Stimulated activated CD8-positive, alpha-beta memory T cell treated with anti-CD3 and anti-CD28 coated beads, Interleukin-12 subunit alpha, Interleukin-12 subunit beta, amount 100 ng/mL, for 24 hours (primary cell): ENCODE data around the gene GOLGB1.
"Not testable (repeated sequence)": the region's sequence is repeated elsewhere in the genome, so short reads cannot be mapped to it uniquely, and the experiment has no call there.

Experiments used
- DNase-seq: peaks from one replicate; pipeline ENCODE4 v3.0.0-alpha.2; 2020; ENCODE audit errors: extremely low read depth

The GOLGB1 gene

DNA sequence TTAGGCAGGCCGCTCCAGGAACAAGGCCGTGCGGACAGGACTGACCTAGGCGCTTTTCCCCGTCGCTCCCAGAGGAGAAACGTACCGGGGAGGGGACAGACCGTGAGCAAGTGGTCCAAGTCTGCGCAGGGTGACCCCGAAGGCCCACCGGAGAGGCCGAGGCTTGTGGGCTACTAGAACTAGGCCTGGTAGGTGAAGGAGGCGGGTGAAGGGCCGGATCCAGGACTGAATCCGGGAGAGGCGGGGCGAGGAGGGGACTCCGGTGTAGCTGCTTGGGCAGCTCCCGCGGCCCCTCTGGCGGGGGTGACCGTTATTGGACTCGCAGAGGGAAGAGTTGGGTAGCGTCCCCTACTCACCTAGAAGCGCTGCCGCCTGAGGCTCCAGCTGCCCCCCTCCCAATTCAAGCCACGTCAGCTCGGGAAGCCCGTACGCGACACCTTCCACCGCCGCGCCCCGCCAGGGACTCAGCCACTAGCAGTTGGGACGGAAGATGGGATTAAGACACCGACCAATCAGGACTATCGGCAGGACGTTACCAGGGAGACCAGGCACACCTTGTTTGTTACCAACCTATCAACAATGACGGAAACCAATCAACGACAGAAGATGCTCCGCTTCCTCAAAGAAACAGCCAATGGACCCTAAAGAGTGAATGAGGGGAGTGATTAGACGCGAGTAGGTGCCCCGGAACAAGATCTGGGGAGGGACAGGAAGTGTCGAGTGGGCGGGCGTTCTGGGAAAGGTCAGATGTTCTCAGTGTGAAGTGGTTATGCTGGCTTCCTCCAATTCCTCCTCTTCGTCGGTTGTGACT is at the start of gene GOLGB1:
Gene GOLGB1 (minus strand): TSS at position 466 of the 811 bp plus-strand sequence. CDS start 18,770 bp downstream, outside the sequence.
- peak; percentile 77 for DNase-seq

GRCh38 chr3:121796970-121797369 is 47.4 kb upstream of the GOLGB1 start:
- no peak for DNase-seq

DNA sequence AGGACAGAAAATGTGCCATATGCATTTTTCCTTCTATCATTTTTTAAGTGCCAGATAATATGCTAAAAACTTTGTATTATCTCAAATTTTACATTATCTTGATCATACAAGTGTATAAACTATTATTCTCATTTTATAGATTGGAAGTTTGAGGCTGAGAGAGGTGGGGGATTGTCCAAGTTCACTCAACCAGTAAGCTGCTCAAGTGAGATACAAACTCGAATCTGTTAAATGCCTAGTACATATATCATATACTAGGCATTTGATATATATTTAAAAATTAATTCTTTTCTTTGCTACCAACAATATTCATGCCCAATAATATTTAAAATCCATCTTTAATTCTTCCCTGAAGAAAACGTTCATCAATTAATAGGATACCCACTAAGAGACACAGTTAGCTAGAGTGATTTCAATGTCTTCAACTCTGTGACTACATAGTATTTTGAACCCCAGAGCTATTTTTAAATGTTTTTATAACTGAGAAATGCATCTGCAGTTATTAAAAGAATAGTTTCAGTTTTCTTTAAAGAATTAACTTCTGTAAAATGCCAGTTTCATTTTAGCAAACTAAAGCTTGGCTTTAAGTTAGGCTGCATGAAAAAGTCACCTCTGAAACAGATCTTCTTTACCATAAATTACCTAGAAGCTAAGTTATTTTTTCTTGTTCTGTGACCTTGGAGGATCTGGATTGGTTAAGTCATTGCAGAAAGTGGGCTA is 44.9 kb upstream of the GOLGB1 start:
- no peak for DNase-seq

DNA sequence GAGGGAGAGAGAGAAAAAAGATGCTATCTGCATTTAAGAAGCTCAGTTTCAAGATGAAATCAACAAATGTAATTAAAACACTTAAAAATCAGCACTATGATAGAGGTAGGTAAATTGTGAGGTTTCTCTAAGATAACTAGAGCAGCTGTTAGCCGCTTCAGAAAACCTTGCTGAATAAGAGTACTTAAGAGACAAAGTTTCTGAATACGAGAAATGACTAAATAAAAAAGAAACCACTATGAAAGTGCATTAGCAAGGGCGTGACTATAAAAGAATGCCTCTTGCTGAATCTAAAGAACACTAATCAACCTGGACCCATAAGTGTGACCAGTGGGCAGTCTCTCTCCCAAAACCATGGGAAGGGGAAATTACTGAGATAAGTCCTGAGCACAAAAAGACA is 43.5 kb upstream of the GOLGB1 start:
- no peak for DNase-seq

DNA sequence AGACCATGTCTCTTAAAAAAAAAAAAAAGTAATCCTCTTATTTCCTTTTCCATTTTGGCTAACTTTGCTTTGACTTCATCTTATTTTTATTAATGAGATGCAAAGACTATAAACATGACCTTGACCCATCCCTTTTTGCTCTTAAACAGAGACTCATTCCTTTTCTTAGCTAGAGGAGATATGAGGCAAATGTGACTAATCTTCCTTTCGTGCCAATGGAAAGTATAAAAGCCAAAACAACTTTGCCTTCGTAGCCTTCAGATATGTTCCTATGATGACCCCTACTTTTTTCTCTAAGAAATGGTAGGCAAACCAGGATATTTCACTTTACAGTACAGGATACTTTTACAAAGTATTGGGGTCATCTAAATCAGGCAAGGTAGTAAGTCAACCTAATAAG is 36.9 kb upstream of the GOLGB1 start:
- DNase-seq: no peak

GRCh38 chr3:121782784-121783183 is 33.2 kb upstream of the GOLGB1 start:
- not testable (repeated sequence) for DNase-seq

GRCh38 chr3:121781611-121782010 is 32.1 kb upstream of the GOLGB1 start:
- no peak for DNase-seq

GRCh38 chr3:121775095-121775494 is 25.6 kb upstream of the GOLGB1 start:
- DNase-seq: not testable (repeated sequence)

GRCh38 chr3:121769246-121769645 is 19.7 kb upstream of the GOLGB1 start:
- DNase-seq: no peak

DNA sequence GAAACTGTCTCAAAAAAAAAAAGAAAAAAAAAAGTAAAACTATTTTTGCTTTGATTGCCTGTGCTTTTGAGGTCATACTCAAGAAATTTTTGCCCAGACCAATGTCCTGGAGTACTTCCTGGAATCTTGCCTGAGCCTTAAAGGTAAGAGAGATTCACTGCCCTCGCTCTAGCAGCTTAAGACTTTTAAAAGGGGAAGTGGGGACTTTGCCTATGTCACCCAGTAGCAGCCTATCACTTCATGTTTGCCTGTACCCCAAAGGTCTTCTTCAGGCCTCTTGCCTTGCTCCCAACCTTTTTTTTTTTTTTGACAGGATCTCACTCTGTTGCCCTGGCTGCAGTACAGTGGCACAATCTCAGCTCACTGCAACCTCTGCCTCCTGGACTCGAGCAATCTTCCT is 18.9 kb upstream of the GOLGB1 start:
- no peak for DNase-seq

DNA sequence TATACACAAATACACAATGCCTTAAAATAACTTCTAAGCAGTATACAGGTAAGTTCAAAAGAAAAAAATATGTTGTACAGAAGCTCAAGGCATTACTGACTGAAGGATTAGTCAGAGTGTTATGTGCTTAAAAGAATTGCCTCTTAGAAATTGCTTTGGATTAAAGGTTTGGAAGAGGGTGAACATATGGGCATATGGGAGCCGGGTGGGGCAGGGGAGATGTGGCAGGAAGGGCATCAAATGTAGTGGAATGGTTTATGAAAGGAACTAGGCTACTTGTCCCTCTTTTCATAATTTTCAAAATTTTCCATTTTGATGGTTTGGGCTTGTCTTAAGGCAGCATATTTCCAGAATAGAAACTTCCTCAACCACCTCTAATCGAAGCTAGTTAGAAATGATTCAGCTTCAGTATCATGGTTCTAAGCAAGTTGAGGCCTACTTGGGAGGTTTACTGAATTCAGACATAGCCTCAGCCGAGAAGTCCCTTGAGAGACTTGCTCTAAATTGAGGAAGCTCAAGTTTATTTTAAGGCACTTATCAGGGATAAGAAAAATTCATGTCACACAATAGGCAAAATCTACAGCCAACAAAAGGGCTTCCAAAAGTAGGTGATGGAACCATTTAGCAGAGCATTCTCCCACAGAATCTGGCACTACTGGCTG is 10.1 kb upstream of the GOLGB1 start:
- DNase-seq: no peak

GRCh38 chr3:121758727-121759450 is 9.3 kb upstream of the GOLGB1 start:
- no peak for DNase-seq

GRCh38 chr3:121757812-121758545 is 8.4 kb upstream of the GOLGB1 start:
- no peak for DNase-seq

DNA sequence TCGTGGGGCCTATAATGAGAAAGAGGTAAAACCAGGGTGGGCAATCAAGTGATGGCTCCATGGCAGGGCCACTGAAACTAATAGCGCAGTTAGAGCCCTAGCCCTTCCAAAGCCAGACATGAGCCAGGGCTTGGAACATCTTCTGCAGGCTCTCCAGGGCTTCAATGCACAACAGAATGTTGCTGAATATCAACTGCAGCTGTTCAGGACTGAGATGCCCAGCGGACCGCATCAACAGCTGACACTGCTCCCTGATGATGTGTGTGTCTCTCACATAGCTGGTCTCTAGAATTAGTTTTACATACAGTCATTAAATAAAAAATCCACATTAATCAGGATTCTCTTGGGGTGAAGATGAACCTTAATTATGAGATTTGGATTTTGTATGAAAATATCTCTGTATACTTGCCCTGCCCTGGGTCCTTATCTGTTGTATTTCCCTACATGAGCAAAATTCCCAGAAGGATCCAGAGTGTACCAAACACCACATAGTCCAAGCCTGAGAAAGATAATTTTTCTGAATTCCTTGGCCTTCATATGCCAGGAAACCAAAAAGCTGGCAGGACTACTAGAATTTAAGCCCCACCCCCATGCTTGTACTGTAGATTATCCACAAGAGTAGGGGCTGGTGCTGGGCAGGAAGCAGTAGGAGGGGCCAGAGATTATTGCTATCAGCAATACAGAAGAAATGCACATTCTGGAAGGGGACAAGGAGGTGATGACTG is 7.7 kb upstream of the GOLGB1 start:
- DNase-seq: no peak

DNA sequence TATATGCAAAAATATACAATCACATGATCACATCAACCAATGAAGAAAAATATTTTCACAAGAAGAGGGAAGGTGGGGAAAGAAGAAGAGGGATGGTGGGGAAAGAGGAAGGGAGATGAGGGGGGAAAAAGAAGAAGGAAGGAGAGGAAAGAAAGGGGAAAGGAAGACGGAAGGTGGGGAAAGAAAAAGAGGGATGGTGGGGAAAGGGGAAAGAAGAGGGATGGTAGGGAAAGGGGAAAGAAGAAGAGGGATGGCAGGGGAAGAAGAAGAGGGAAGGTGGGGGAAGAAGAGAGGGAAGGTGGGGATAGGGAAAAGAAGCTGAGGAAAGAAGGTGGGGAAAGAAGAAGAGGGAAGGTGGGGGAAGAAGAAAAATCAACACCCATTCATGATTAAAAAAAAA is 3.2 kb upstream of the GOLGB1 start:
- DNase-seq: no peak

GRCh38 chr3:121752261-121752660 is 2.7 kb upstream of the GOLGB1 start:
- DNase-seq: no peak

GRCh38 chr3:121750087-121750415 is 510 bp upstream of the GOLGB1 start:
- DNase-seq: no peak

DNA sequence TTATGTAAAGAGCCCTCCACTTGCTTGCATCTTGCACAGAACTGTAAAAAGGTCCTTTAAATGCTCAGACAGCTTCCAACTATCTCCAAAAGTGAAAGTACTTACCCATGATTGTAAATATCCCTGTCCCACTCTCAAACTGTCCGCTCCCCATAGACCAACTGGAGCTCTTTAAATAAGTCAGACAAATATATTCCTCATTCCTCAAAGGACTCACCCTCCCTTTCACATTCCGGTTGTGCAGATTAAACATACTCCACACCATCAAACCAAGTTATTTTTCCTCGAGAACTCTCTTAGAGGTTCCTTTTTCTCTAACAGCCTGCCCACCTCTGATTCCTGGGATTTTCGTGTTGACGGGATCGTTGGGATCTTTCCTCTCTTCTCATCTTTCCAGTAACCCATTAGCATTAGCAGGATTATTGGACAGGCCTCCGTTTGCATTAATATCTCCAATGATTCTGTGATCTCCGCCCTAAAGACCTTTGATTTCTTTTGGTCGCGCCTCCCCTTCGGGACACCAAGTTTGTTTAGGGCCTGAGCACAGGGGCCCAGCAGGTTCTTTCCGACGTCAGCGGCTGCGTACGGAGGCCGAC is 763 bp downstream of the GOLGB1 start:
- no peak for DNase-seq

DNA sequence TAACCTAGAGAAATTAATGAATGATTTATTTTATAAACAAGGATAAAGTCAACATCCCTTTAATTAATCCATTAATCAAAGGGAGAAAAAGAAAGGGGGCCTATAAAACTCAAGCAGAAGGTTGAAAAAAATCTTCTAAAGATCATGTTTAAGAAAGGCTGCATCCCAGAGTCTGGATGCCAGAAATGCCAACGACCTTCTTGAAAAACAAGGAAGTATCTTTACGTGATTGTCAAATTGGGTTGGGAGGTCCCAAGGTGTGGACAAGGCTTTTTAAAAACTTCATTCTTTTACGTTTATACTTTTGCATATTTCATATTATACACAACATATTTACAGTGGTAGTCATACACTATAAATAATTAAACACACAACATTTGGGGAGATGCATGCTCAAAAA is 1.6 kb downstream of the GOLGB1 start:
- no peak for DNase-seq

DNA sequence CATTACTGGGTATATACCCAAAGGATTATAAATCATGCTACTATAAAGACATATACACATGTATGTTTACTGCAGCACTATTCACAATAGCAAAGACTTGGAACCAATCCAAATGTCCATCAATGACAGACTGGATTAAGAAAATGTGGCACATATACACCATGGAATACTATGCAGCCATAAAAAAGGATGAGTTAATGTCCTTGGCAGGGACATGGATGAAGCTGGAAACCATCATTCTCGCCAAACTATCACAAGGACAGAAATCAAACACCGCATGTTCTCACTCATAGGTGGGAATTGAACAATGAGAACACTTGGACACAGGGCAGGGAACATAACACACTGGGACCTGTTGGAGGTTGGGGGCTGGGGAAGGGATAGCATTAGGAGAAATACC is 6.4 kb downstream of the GOLGB1 start:
- DNase-seq: not testable (repeated sequence)
